ENCODE results near the gene PCDHGA6.

The PCDHGA6 gene

GRCh38 chr5:141419074-141419880 lies 45.6 kb downstream of the PCDHGA6 start:
- in situ Hi-C loops (cut with MboI; ENCODE audit: low sequenced_read_pairs) = no loop called here

- in situ Hi-C loops (cut with MboI; ENCODE audit: low sequenced_read_pairs) = no loop called here
These were observed 47.3 kb downstream of the PCDHGA6 start, which contains the start of gene PCDHGA11 for GRCh38 chr5:141420855-141421488. Gene PCDHGA11 (plus strand): TSS chr5:141421051. CDS start chr5:141421228, 177 bp downstream.

DNA sequence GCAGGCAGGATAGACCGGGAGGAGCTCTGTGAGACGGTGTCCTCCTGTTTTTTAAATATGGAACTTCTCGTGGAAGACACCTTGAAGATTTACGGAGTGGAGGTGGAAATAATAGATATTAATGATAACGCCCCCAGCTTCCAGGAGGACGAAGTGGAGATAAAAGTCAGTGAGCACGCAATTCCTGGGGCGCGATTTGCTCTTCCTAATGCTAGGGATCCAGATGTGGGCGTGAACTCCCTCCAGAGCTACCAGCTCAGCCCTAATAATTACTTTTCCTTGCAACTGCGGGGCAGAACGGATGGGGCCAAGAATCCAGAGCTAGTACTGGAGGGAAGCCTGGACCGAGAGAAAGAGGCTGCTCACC lies 47.8 kb downstream of the PCDHGA6 start:
- in situ Hi-C loops (cut with MboI; ENCODE audit: low sequenced_read_pairs) = no loop called here

- in situ Hi-C loops (cut with MboI; ENCODE audit: low sequenced_read_pairs) = no loop called here
These were observed 49.1 kb downstream of the PCDHGA6 start for GRCh38 chr5:141422742-141423291.

DNA sequence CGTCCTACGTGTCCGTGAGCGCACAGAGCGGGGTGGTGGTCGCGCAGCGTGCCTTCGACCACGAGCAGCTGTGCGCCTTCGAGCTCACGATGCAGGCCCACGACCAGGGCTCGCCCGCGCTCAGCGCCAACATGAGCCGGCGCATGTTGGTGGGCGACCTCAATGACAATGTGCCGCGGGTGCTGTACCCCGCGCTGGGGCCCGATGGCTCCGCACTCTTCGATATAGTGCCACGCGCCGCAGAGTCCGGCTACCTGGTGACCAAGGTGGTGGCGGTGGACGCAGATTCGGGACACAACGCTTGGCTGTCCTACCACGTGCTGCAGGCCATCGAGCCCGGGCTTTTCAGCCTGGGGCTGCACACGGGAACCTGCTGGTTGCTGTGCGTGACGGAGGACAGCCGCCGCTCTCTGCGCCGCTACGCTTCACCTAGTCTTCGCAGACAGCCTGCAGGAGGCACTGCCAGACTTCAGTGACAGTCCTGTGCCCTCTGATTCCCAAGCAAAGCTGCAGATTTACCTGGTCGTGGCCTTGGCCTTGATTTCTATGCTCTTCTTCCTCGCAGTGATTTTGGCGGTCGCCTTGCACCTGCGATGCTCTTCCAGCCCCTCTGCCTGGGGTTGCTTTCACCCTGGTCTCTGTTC lies 54.2 kb downstream of the PCDHGA6 start:
- in situ Hi-C loops (cut with MboI; ENCODE audit: low sequenced_read_pairs) = no loop called here

Measured in HL-60/S4 treated with retinoic acid at 250 ng/mL for 4 days and 3 days (cell line).